Fibroblast of lung (primary cell): Measurements from ENCODE around the gene MDFIC2. TPM values are rescaled to one million over a fixed set of nuclear protein-coding genes. Genes with fewer than 3 reads are reported as not detected.
"Not testable (repeated sequence)": the region's sequence is repeated elsewhere in the genome, so short reads cannot be mapped to it uniquely, and the experiment has no call there.

Experiments
- DNase-seq, 2 donors: peaks; one replicate each; pipeline versions ENCODE4 v3.0.0 to v3.0.0-alpha.2; 2010; ENCODE audit warnings: low read depth in 2 of 2
- H2AFZ ChIP-seq: 2 replicates; pipeline ENCODE4 v1.5.1; 2012; ENCODE audit warnings: low read length, control low read depth, inconsistent platforms
- H3K27ac ChIP-seq: 2 replicates; pipeline ENCODE4 v1.5.1; 2011; ENCODE audit warnings: low read length, control low read depth; ENCODE audit not compliant: insufficient read depth
- H3K27me3 ChIP-seq: 2 replicates; pipeline ENCODE4 v1.5.1; 2011; ENCODE audit warnings: mild to moderate bottlenecking, low read length; ENCODE audit not compliant: control insufficient read depth, insufficient read depth
- H3K36me3 ChIP-seq: 2 replicates; pipeline ENCODE4 v1.5.1; 2011; ENCODE audit warnings: low read length; ENCODE audit not compliant: control insufficient read depth, insufficient read depth
- H3K4me1 ChIP-seq: 2 replicates; pipeline ENCODE4 v1.5.1; 2011; ENCODE audit warnings: low read length; ENCODE audit not compliant: control insufficient read depth, insufficient read depth; ENCODE audit errors: extremely low read depth
- H3K4me2 ChIP-seq: 2 replicates; pipeline ENCODE4 v1.5.1; 2011; ENCODE audit warnings: low read length, control low read depth; ENCODE audit not compliant: insufficient read depth; ENCODE audit errors: extremely low read depth
- H3K4me3 ChIP-seq, 4 experiments: fragments of 200-600 bp in 1 of 4; sonication (generic) in 1 of 4; replicated peaks in 1 of 4; 2 replicates each; pipeline ENCODE4 v1.5.1; 2011 to 2016; ENCODE audit warnings: low read length in 4 of 4, low read depth in 3 of 4, mild to moderate bottlenecking in 3 of 4, control low read depth in 2 of 4, inconsistent platforms in 1 of 4, mixed read lengths in 1 of 4; ENCODE audit not compliant: insufficient read depth in 1 of 4; ENCODE audit errors: control extremely low read depth in 1 of 4
- H3K79me2 ChIP-seq: 2 replicates; pipeline ENCODE4 v1.5.1; 2012; ENCODE audit warnings: mild to moderate bottlenecking, low read length, inconsistent platforms; ENCODE audit not compliant: control insufficient read depth, insufficient read depth
- H3K9ac ChIP-seq: 2 replicates; pipeline ENCODE4 v1.5.1; 2011; ENCODE audit warnings: mild to moderate bottlenecking, low read length, control low read depth; ENCODE audit not compliant: insufficient read depth
- H3K9me3 ChIP-seq: 2 replicates; pipeline ENCODE4 v1.5.1; 2012; ENCODE audit warnings: low read depth, low read length; ENCODE audit not compliant: control insufficient read depth, insufficient read depth
- H4K20me1 ChIP-seq: 2 replicates; pipeline ENCODE4 v1.5.1; 2011; ENCODE audit warnings: low read length; ENCODE audit not compliant: control insufficient read depth, insufficient read depth; ENCODE audit errors: extremely low read depth
- CTCF ChIP-seq, 2 donors: IDR thresholded peaks in 1 of 2; conservative IDR thresholded peaks in 1 of 2; 1 replicate in 1 of 2; 2 replicates in 1 of 2; pipeline ENCODE4 v1.5.1; 2011 to 2012; ENCODE audit warnings: low read length in 2 of 2, control low read depth in 1 of 2, inconsistent platforms in 1 of 2, low read depth in 1 of 2, mild to moderate bottlenecking in 1 of 2
- EZH2 ChIP-seq: IDR thresholded peaks from 2 replicates; pipeline ENCODE4 v1.5.1; 2012; ENCODE audit warnings: low read length, control low read depth, mild to moderate bottlenecking; ENCODE audit errors: missing control alignments
- polyA plus RNA-seq, 2 donors: library from polyadenylated mRNA; depleted of rRNA in 1 of 2; stranded (reverse) in 1 of 2; unstranded in 1 of 2; fragments of >200 nt; gene quantifications; 2 replicates each; pipeline ENCODE4 v1.2.1, GENCODE V29; 2011 to 2012; ENCODE audit warnings: missing spikeins in 1 of 2
- total RNA-seq: library from RNA; depleted of rRNA; stranded (reverse); fragments of >200 nt; gene quantifications from 2 replicates; pipeline ENCODE4 v1.2.1, GENCODE V29; 2014

MDFIC2 gene
- total and polyA plus RNA-seq, 2 donors (not counting 1 experiment from before 2014, with no cell fraction given) = not detected

GRCh38 chr3:70298385-70298784 is 14.1 kb downstream of the MDFIC2 start:
- no peaks in the 10 kb centered on the region for H3K36me3 ChIP-seq
- no peaks in the 10 kb centered on the region for H4K20me1 ChIP-seq
- H3K4me3 ChIP-seq = no peak overlapping the region
- H3K4me2 ChIP-seq = no peak overlapping the region
- no peaks in the 10 kb centered on the region for H3K9me3 ChIP-seq
- no peak overlapping the region for H2AFZ ChIP-seq
- H3K79me2 ChIP-seq = no peaks in the 10 kb centered on the region
- peak; percentile 1 to 4 for DNase-seq
- no peaks in the 10 kb centered on the region for H3K27me3 ChIP-seq
- no peak overlapping the region for H3K27ac ChIP-seq
- H3K4me1 ChIP-seq = no peaks in the 10 kb centered on the region
- TF ChIP-seq CTCF (conservative IDR thresholded peaks at IDR 0.05 in 1 of 2, IDR thresholded peaks at IDR 0.05 in 1 of 2; ENCODE audit: low read depth in 1 of 2, low read length in 2 of 2) = no peak
- no peak for TF ChIP-seq EZH2
- H3K9ac ChIP-seq = no peak overlapping the region

GRCh38 chr3:70291097-70291482 is 21.3 kb downstream of the MDFIC2 start:
- H3K27me3 ChIP-seq = no peaks in the 10 kb centered on the region
- H2AFZ ChIP-seq = no peak overlapping the region
- H3K9ac ChIP-seq = no peak overlapping the region
- no peaks in the 10 kb centered on the region for H3K9me3 ChIP-seq
- no peak overlapping the region for H3K27ac ChIP-seq
- no peaks in the 10 kb centered on the region for H3K36me3 ChIP-seq
- H4K20me1 ChIP-seq = no peaks in the 10 kb centered on the region
- DNase-seq = no peak
- H3K4me3 ChIP-seq = no peak overlapping the region
- no peak for TF ChIP-seq EZH2
- TF ChIP-seq CTCF (conservative IDR thresholded peaks at IDR 0.05 in 1 of 2, IDR thresholded peaks at IDR 0.05 in 1 of 2; ENCODE audit: low read depth in 1 of 2, low read length in 2 of 2) = no peak
- no peaks in the 10 kb centered on the region for H3K4me1 ChIP-seq
- no peaks in the 10 kb centered on the region for H3K79me2 ChIP-seq
- H3K4me2 ChIP-seq = no peak overlapping the region

- not testable (repeated sequence) for H4K20me1 ChIP-seq, H3K9me3 ChIP-seq, H3K27me3 ChIP-seq, H3K9ac ChIP-seq, H3K4me1 ChIP-seq, H3K27ac ChIP-seq, H3K4me3 ChIP-seq, H2AFZ ChIP-seq, DNase-seq, H3K79me2 ChIP-seq, H3K4me2 ChIP-seq, H3K36me3 ChIP-seq
Observed at GRCh38 chr3:70290431-70291096, 21.9 kb downstream of the MDFIC2 start.
